Activated CD8-positive, alpha-beta memory T cell treated with anti-CD3 and anti-CD28 coated beads for 1 hour (primary cell): ENCODE results near the gene EEIG1.

Source experiments
- DNase-seq, 2 donors: peaks; one replicate each; pipeline ENCODE4 v3.0.0-alpha.2; 2020; ENCODE audit warnings: low read depth in 1 of 2; ENCODE audit errors: extremely low read depth in 1 of 2

EEIG1 gene

GRCh38 chr9:127961155-127961490, 19.7 kb downstream of the EEIG1 start:
- no peak for DNase-seq

- DNase-seq, result no peak
Measured at GRCh38 chr9:127960410-127961154, 20.2 kb downstream of the EEIG1 start.

- DNase-seq, result no peak
Measured at GRCh38 chr9:127959841-127960409, 20.9 kb downstream of the EEIG1 start.

GRCh38 chr9:127959398-127959797, 21.4 kb downstream of the EEIG1 start:
- no peak for DNase-seq

- DNase-seq, result no peak
Measured at GRCh38 chr9:127958728-127959127, 22.1 kb downstream of the EEIG1 start.

- DNase-seq, result peak; percentile 67 to 71
Measured at GRCh38 chr9:127955294-127956015, 25.3 kb downstream of the EEIG1 start.

GRCh38 chr9:127954831-127955293, 25.9 kb downstream of the EEIG1 start:
- DNase-seq, result no peak

- DNase-seq, result no peak
Measured at GRCh38 chr9:127953768-127954505, 26.9 kb downstream of the EEIG1 start.

GRCh38 chr9:127953154-127953553, 27.6 kb downstream of the EEIG1 start:
- no peak for DNase-seq

- DNase-seq, result no peak
Measured at GRCh38 chr9:127950513-127951289, 30.1 kb downstream of the EEIG1 start.

- no peak for DNase-seq
Measured at GRCh38 chr9:127949827-127950512, 30.8 kb downstream of the EEIG1 start.

GRCh38 chr9:127947841-127948710, 32.7 kb downstream of the EEIG1 start:
- DNase-seq, result no peak

GRCh38 chr9:127946728-127947127, 34.1 kb downstream of the EEIG1 start:
- no peak for DNase-seq

- DNase-seq, result no peak
Measured at GRCh38 chr9:127945942-127946341, 34.8 kb downstream of the EEIG1 start.

- DNase-seq, result no peak
Measured at GRCh38 chr9:127945338-127945737, 35.5 kb downstream of the EEIG1 start.

- no peak for DNase-seq
Measured at GRCh38 chr9:127944586-127945218, 36.1 kb downstream of the EEIG1 start.

GRCh38 chr9:127943731-127944144, 37.1 kb downstream of the EEIG1 start:
- DNase-seq, result peak; percentile 58 to 59

- no peak for DNase-seq
Measured at GRCh38 chr9:127943011-127943662, 37.7 kb downstream of the EEIG1 start.
